ENCODE data around the gene MAEL.

DNA sequence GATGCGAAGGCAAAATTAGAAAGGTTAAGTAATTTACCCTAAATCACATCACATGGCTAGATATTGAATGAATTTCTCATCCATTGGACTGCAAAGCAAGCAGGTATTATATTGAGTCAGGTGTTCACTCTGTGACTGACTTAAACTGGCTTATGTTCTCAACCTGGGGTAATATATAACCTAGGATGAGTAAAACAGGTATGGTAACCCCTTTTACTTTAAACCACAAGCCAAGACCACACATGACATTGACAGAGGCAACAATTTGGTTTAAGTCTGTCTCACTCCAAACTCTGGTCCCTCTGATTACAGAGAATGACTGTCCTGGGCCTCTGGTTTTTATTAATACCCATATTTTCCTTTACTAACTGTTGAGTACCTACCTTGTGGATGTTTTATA lies 33.3 kb downstream of the MAEL start:
- no peak for TF ChIP-seq CTCF (IDR thresholded peaks at IDR 0.05)
- no peak for TF ChIP-seq POLR2A (IDR thresholded peaks at IDR 0.05)
- no peak for TF ChIP-seq EP300 (IDR thresholded peaks at IDR 0.05)
